Chondrocyte (in vitro differentiated cells): ENCODE results near the gene ATAD3B. TPM values are rescaled to one million over a fixed set of nuclear protein-coding genes. Genes with fewer than 3 reads are reported as not detected.
A peak's percentile ranks its signal among the peaks of the same experiment; 100 is the strongest.

ENCODE experiments used
- DNase-seq: peaks from one replicate; pipeline ENCODE4 v3.0.0; 2021; ENCODE audit warnings: mixed read lengths, low spot score
- H3K27ac Mint-ChIP-seq: one replicate; pipeline ENCODE4 v1.8.0; 2021; ENCODE audit warnings: mild to moderate bottlenecking, moderate library complexity, mixed read lengths; ENCODE audit not compliant: unreplicated experiment
- H3K27me3 Mint-ChIP-seq: 2 replicates; pipeline ENCODE4 v1.8.0; 2021; ENCODE audit warnings: low read depth, mixed read lengths
- H3K36me3 Mint-ChIP-seq: 2 replicates; pipeline ENCODE4 v1.8.0; 2021; ENCODE audit warnings: low read depth, mixed read lengths
- H3K4me1 Mint-ChIP-seq: 2 replicates; pipeline ENCODE4 v1.8.0; 2021; ENCODE audit warnings: low read depth, mild to moderate bottlenecking, mixed read lengths
- H3K4me3 Mint-ChIP-seq: one replicate; pipeline ENCODE4 v1.8.0; 2021; ENCODE audit warnings: mild to moderate bottlenecking, moderate library complexity, mixed read lengths; ENCODE audit not compliant: unreplicated experiment
- H3K9me3 Mint-ChIP-seq: 2 replicates; pipeline ENCODE4 v1.8.0; 2021; ENCODE audit warnings: low read depth, mixed read lengths
- total RNA-seq: library from RNA; stranded (reverse); gene quantifications from 3 replicates; pipeline ENCODE4 v1.2.1, GENCODE V29; 2021
- TF ChIP-seq, protein P1 (sequence below): fragments of 200-600 bp; sonication (generic); IDR thresholded peaks from 2 replicates; pipeline ENCODE4 v1.5.0; 2021; ENCODE audit warnings: antibody characterized with exemption, mild to moderate bottlenecking, moderate library complexity

The ATAD3B gene
- total RNA-seq, 1 donor from 2014 or later: 24.3 TPM

DNA sequence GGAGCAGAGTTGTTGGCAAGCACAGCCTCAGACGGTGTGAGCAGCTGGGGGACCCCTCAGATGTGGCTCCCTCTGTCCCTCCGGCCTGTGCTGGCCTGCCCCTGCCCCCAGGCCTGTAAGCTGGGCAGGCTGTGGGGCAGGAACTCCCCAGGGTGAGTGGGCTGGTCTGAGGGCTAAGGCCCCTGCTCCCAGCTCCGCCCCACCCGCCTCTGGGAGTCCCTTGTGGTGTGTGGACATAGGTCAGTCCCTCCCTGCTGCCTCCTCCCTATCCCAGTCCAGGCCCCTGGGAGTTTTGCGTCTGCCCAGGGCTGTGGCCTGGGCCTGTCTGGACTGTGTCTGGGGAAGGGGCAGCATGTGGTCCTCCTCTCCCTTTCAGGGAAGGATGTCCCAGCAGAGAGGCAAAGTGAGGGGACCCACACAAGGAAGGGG lies 39.7 kb upstream of the ATAD3B start:
- H3K4me1 Mint-ChIP-seq: peaks cover 43% of the 10 kb centered on the region
- DNase-seq: peak; percentile 86

DNA sequence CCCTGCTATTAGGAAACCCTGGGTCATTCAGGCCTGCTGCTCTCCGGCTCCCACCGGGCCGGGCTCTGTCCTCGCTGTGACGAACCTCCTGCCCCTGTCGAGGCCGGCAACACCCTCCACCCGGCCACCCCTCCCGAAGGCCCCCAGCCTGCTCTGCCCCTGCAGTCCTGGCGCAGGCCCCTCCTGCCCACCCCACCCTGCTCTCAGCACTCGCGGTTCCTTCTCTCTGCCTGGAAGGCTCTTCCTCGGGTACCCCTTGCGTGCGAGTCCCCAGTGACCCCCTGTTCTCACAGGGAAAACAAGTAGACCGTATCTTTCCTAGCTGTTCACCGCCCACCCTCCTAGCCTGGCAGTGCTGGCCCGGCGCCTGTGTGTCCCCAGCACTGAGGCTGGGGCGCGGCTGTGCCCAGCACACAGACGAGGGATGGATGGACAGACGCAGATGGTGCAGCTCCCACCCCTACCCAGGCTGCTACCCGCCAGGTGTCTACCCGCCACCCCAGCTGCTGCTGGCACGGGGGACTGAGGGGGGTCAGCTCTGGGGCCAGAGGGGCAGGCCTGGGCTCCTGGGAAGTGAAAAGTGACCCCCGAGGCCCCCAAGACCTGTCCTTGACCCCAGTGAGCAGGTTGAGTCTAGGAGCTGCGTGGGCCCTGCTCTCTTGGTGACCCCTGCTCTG lies 39.2 kb upstream of the ATAD3B start:
- Mint-ChIP-seq H3K4me3 (no peak overlapping the region), H3K4me1 (peaks cover 43% of the 10 kb centered on the region), H3K27ac (peak overlapping the region; percentile 75)

More for the DNA sequence above, 39.7 kb upstream of the ATAD3B start:
- no peaks in the 10 kb centered on the region for H3K9me3 Mint-ChIP-seq
- H3K27ac Mint-ChIP-seq: peak overlapping the region; percentile 75
- H3K27me3 Mint-ChIP-seq: no peaks in the 10 kb centered on the region
- TF ChIP-seq, protein P1, sequence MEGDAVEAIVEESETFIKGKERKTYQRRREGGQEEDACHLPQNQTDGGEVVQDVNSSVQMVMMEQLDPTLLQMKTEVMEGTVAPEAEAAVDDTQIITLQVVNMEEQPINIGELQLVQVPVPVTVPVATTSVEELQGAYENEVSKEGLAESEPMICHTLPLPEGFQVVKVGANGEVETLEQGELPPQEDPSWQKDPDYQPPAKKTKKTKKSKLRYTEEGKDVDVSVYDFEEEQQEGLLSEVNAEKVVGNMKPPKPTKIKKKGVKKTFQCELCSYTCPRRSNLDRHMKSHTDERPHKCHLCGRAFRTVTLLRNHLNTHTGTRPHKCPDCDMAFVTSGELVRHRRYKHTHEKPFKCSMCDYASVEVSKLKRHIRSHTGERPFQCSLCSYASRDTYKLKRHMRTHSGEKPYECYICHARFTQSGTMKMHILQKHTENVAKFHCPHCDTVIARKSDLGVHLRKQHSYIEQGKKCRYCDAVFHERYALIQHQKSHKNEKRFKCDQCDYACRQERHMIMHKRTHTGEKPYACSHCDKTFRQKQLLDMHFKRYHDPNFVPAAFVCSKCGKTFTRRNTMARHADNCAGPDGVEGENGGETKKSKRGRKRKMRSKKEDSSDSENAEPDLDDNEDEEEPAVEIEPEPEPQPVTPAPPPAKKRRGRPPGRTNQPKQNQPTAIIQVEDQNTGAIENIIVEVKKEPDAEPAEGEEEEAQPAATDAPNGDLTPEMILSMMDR: no peak
- no peak overlapping the region for H3K4me3 Mint-ChIP-seq
- no peaks in the 10 kb centered on the region for H3K36me3 Mint-ChIP-seq

DNA sequence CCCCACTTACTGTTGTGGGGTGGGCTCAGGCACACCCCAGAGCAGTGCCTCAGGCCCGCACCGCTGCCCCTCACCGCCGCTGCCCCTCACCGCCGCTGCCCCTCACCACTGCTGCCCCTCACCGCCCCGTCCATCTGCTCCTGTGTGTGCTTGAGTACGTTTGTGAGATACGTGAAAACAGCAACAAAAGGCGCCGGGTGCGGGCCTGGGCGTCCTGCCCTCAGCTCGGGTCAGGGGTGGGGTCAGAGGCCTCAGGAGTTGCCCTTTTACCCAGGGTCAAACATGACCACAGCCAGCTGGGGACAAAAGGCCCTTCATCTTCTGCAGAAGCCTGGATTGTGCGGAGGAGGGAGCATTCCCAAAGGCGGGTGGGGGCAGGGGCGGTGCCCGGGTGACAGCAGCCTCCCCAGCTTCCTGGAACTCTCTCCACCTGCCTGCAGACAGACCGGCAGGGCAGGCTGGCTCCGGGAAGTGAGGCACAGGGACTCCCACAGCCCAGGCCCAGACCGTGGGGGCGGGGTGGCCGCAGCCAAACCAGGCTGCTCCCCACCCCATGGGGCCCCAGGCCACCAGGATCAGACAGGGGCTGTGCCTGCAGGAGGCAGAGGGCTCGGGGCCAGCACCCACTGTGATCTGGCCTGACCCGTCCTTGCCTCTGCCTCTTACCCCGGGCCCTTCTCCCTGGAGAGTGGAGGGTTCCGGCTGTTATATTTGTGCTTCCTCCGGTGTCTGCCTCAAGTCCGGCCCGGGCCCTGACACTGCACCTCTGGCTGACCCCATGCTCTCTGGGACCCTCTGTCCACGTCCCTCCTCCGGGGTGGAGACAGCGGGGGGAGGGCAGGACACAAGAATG lies 38.4 kb upstream of the ATAD3B start:
- peak; percentile 91 for DNase-seq
- H3K27me3 Mint-ChIP-seq: no peaks in the 10 kb centered on the region
- H3K27ac Mint-ChIP-seq: peak overlapping the region; percentile 59
- TF ChIP-seq, protein P1: no peak
- H3K4me3 Mint-ChIP-seq: no peak overlapping the region
- H3K9me3 Mint-ChIP-seq: no peaks in the 10 kb centered on the region
- no peaks in the 10 kb centered on the region for H3K36me3 Mint-ChIP-seq
- H3K4me1 Mint-ChIP-seq: peaks cover 43% of the 10 kb centered on the region

More for the DNA sequence above, 39.2 kb upstream of the ATAD3B start:
- Mint-ChIP-seq H3K9me3 (no peaks in the 10 kb centered on the region), H3K36me3 (no peaks in the 10 kb centered on the region), H3K27me3 (no peaks in the 10 kb centered on the region)
- TF ChIP-seq, protein P1: no peak
- peak; percentile 88 for DNase-seq

DNA sequence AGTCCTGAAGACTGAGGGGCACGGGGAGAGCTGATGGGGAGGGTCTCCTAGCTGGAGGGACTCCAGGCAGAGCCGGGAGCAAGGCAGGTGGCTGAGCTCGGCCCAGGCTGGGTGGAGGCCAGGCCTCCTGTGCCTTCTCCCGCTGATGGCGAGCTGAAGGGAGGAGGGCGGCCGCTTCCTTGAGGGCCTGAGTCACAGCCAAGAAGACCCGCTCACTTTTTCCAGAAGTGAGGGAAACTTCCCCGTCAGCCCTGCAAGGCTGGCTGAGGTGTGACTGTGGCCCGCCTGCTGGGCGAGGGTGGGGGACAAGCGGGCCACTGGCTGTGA lies 37.8 kb upstream of the ATAD3B start:
- H3K27me3 Mint-ChIP-seq: no peaks in the 10 kb centered on the region
- no peak for DNase-seq
- no peaks in the 10 kb centered on the region for H3K36me3 Mint-ChIP-seq
- TF ChIP-seq, protein P1: no peak
- no peak overlapping the region for H3K4me3 Mint-ChIP-seq
- H3K9me3 Mint-ChIP-seq: no peaks in the 10 kb centered on the region
- peaks cover 43% of the 10 kb centered on the region for H3K4me1 Mint-ChIP-seq
- H3K27ac Mint-ChIP-seq: peak overlapping the region; percentile 59

DNA sequence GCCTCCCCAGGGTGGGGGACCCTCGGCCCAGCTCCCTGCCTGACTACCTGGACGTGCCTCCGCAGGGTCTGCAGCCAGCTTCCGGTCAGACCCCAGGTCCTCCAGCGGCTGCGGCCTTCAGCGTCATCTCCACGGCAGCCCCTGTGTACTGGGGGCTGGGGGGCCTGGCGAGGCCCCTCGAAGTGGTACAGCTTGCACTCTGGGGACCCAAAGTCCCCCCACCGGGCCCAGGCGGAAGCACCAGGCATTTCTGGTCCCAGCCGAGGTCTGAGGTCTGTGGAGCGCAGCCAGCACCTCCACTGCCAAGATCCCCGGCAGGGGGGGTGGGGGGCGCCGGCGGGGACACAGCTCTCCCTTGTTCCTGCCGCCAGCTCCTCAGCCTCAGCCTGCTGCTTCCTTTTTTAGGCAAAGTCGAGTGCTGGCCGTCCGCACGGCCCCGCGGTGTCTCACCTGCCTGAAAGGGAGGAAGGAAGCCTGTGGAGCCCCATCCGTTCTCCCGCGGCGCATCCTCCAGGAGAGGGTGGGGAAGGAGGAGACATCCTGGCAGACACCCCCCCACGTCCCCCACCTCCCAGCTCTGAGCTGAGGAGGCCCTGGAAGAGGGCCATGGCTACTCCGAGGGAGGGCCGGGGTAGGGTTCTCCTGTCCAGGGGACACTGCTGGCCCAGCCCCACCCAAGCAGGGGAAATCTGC lies 37.3 kb upstream of the ATAD3B start:
- Mint-ChIP-seq H3K27me3 (no peaks in the 10 kb centered on the region), H3K36me3 (no peaks in the 10 kb centered on the region), H3K4me1 (peaks cover 43% of the 10 kb centered on the region), H3K27ac (peak overlapping the region; percentile 59), H3K4me3 (peak overlapping the region; percentile 19), H3K9me3 (no peaks in the 10 kb centered on the region)
- TF ChIP-seq, protein P1: no peak
- no peak for DNase-seq
